SU-DHL-6 (cell line): ENCODE results near the gene SCYGR2.

Experiments
- CTCF ChIP-seq: fragments of 200-600 bp; sonication (generic); IDR thresholded peaks from one replicate; pipeline ENCODE4 v1.5.1; 2017; ENCODE audit warnings: antibody characterized with exemption, mild to moderate bottlenecking, low read length, moderate library complexity; ENCODE audit not compliant: insufficient read depth, poor library complexity, severe bottlenecking
- EZH2phosphoT487 ChIP-seq: fragments of 200-600 bp; sonication (generic), shearing (Covaris generic); conservative IDR thresholded peaks from 2 replicates; pipeline ENCODE4 v1.6.1; 2018; ENCODE audit warnings: mild to moderate bottlenecking, antibody characterized with exemption, low read length, moderate library complexity, mixed read lengths

DNA sequence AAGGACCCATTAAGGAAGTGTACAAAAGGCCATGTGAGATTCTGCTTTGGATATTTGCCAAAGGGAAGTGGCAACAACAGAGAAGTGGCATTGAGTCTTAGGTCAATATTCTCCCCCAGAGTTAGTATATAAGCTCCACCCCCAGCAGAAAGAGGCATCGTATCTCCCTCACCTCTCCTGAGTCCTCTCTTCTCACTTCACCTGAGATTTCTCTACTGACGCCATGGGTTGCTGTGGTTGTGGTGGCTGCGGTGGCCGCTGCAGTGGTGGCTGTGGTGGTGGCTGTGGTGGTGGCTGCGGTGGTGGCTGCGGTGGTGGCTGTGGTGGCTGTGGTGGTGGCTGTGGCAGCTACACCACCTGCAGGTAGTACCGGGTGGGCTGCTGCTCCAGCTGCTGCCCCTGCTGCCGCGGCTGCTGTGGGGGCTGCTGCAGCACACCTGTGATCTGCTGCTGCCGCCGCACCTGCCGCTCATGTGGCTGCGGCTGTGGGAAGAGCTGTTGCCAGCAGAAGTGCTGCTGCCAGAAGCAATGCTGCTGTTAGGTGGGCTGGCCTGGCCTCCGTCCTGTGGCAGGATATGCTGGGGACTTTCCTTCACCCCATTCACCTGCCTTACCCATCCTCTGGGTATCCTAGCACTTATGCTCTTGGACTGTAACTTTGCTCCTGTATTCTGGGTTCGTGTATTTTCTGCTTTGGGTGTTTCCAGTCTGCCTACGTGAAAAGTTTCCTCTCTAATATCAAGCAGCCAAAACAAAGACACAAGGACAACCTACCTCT is 10.1 kb downstream of the SCYGR2 start:
- TF ChIP-seq CTCF (no peak), EZH2phosphoT487 (no peak)
